Mesendoderm (in vitro differentiated cells): ENCODE measurements around the gene CNPY4.
"Not testable (repeated sequence)": the region's sequence is repeated elsewhere in the genome, so short reads cannot be mapped to it uniquely, and the experiment has no call there.

ENCODE experiments used
- DNase-seq: peaks from one replicate; pipeline ENCODE4 v3.0.0; 2013
- H2AK5ac ChIP-seq: 2 replicates; pipeline ENCODE4 v1.6.1; 2013; ENCODE audit warnings: low read length, inconsistent platforms
- H2BK120ac ChIP-seq: 2 replicates; pipeline ENCODE4 v1.6.1; 2013; ENCODE audit warnings: low read depth, mild to moderate bottlenecking, low read length, moderate library complexity, mixed read lengths
- H2BK15ac ChIP-seq: replicated peaks from 2 replicates; pipeline ENCODE4 v1.6.1; 2013; ENCODE audit warnings: low read depth, mild to moderate bottlenecking, moderate library complexity
- H2BK5ac ChIP-seq: 2 replicates; pipeline ENCODE4 v1.6.1; 2013; ENCODE audit warnings: low read length, inconsistent platforms
- H3K18ac ChIP-seq: 2 replicates; pipeline ENCODE4 v1.6.1; 2013; ENCODE audit warnings: mild to moderate bottlenecking, low read length, mixed read lengths
- H3K23ac ChIP-seq: one replicate; pipeline ENCODE4 v1.6.1; 2013; ENCODE audit warnings: low read length
- H3K27ac ChIP-seq: 2 replicates; pipeline ENCODE4 v1.5.1; 2013; ENCODE audit warnings: low read depth, mild to moderate bottlenecking, inconsistent platforms, low read length, moderate library complexity
- H3K27me3 ChIP-seq: 2 replicates; pipeline ENCODE4 v1.6.1; 2013; ENCODE audit warnings: low read length, control low read depth, mild to moderate bottlenecking, inconsistent platforms; ENCODE audit not compliant: insufficient read depth, poor library complexity
- H3K36me3 ChIP-seq: 2 replicates; pipeline ENCODE4 v1.6.1; 2013; ENCODE audit warnings: low read length, inconsistent platforms; ENCODE audit not compliant: control insufficient read depth, insufficient read depth
- H3K4ac ChIP-seq: one replicate; pipeline ENCODE4 v1.6.1; 2013; ENCODE audit warnings: low read depth, mild to moderate bottlenecking, low read length, moderate library complexity
- H3K4me1 ChIP-seq: 2 replicates; pipeline ENCODE4 v1.6.1; 2013; ENCODE audit warnings: low read depth, low read length, inconsistent platforms; ENCODE audit not compliant: control insufficient read depth
- H3K4me2 ChIP-seq: 2 replicates; pipeline ENCODE4 v1.6.1; 2013; ENCODE audit warnings: low read length
- H3K4me3 ChIP-seq: 2 replicates; pipeline ENCODE4 v1.5.1; 2013; ENCODE audit warnings: mild to moderate bottlenecking, low read length
- H3K56ac ChIP-seq: one replicate; pipeline ENCODE4 v1.6.1; 2013; ENCODE audit warnings: low read length
- H3K79me1 ChIP-seq: 2 replicates; pipeline ENCODE4 v1.6.1; 2013; ENCODE audit warnings: low read length, inconsistent platforms
- H3K79me2 ChIP-seq: 2 replicates; pipeline ENCODE4 v1.6.1; 2013; ENCODE audit warnings: mild to moderate bottlenecking, low read length; ENCODE audit not compliant: control insufficient read depth, insufficient read depth
- H3K9ac ChIP-seq: 2 replicates; pipeline ENCODE4 v1.6.1; 2013; ENCODE audit warnings: low read length, inconsistent platforms
- H4K5ac ChIP-seq: one replicate; pipeline ENCODE4 v1.6.1; 2013; ENCODE audit warnings: low read length
- H4K8ac ChIP-seq: one replicate; pipeline ENCODE4 v1.6.1; 2013; ENCODE audit warnings: low read depth, mild to moderate bottlenecking, control low read depth, low read length, moderate library complexity
- WGBS: extraction: QIAGEN DNeasy Blood & Tissue Kit; methylation state at CpG from one replicate; pipeline ENCODE4 v1.1.7; 2013; ENCODE audit warnings: low lambda C conversion rate, missing lambda C conversion rate; ENCODE audit not compliant: insufficient coverage; ENCODE audit errors: extremely low coverage; 5-methylcytosine and 5-hydroxymethylcytosine counted together

CNPY4 gene

GRCh38 chr7:100130220-100130607 is 10.8 kb downstream of the CNPY4 start:
- H3K36me3 ChIP-seq, H3K4me1 ChIP-seq, H3K27ac ChIP-seq, H3K4me2 ChIP-seq, H4K5ac ChIP-seq, H3K18ac ChIP-seq, H3K4me3 ChIP-seq, H4K8ac ChIP-seq, H3K23ac ChIP-seq, H3K79me2 ChIP-seq, H3K4ac ChIP-seq, H3K56ac ChIP-seq, H3K79me1 ChIP-seq, H2BK15ac ChIP-seq, H2BK120ac ChIP-seq, H2BK5ac ChIP-seq, H3K9ac ChIP-seq, H3K27me3 ChIP-seq, H2AK5ac ChIP-seq, DNase-seq: not testable (repeated sequence)
- no CpG with 5 or more reads among the region's 1 CpG for WGBS

GRCh38 chr7:100130608-100131453 is 11.4 kb downstream of the CNPY4 start:
- Histone ChIP-seq H4K8ac (no peak overlapping the region), H3K18ac (no peak overlapping the region), H3K4me1 (peaks cover 2% of the 10 kb centered on the region), H2BK120ac (no peak overlapping the region), H3K79me2 (no peaks in the 10 kb centered on the region), H4K5ac (no peak overlapping the region), H2BK5ac (no peak overlapping the region), H3K79me1 (no peaks in the 10 kb centered on the region), H3K27me3 (no peaks in the 10 kb centered on the region), H3K36me3 (no peaks in the 10 kb centered on the region), H2BK15ac (no peak overlapping the region), H3K23ac (no peak overlapping the region), H3K9ac (peak overlapping the region; percentile 67), H3K56ac (peak overlapping the region; percentile 52), H3K4me3 (no peak overlapping the region), H3K4ac (no peak overlapping the region), H3K27ac (no peak overlapping the region), H3K4me2 (peak overlapping the region; percentile 42), H2AK5ac (no peak overlapping the region)
- peak; percentile 88 for DNase-seq
- no CpG with 5 or more reads among the region's 24 CpGs for WGBS

DNA sequence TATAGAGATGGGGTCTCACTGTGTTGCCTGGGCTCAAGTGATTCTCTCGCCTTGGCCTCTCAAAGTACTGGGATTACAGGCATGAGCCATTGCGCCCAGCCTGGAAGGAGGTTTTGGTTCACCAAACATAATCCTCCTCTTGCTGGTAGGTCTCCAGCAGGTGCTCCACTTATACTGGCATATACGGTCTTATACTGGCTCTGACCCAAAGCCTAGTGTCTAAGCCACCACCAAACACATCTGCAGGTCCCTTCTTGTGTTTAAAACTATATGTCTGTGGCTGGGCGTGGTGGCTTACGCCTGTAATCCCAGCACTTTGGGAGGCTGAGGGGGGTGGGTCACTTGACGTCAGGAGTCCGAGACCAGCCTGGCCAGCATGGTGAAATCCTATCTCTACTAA is 12.7 kb downstream of the CNPY4 start:
- no peak overlapping the region for H2BK15ac ChIP-seq
- H3K4ac ChIP-seq = no peak overlapping the region
- H3K56ac ChIP-seq = no peak overlapping the region
- H3K79me2 ChIP-seq = no peaks in the 10 kb centered on the region
- H3K27me3 ChIP-seq = no peaks in the 10 kb centered on the region
- no peak overlapping the region for H3K4me3 ChIP-seq
- H3K23ac ChIP-seq = no peak overlapping the region
- no peak overlapping the region for H3K4me2 ChIP-seq
- no peak overlapping the region for H2AK5ac ChIP-seq
- no peak overlapping the region for H3K27ac ChIP-seq
- no peak overlapping the region for H2BK5ac ChIP-seq
- WGBS = no CpG with 5 or more reads among the region's 7 CpGs
- H4K5ac ChIP-seq = no peak overlapping the region
- no peaks in the 10 kb centered on the region for H3K79me1 ChIP-seq
- no peak overlapping the region for H2BK120ac ChIP-seq
- H3K4me1 ChIP-seq = peaks cover 2% of the 10 kb centered on the region
- no peaks in the 10 kb centered on the region for H3K36me3 ChIP-seq
- H4K8ac ChIP-seq = no peak overlapping the region
- no peak for DNase-seq
- H3K9ac ChIP-seq = no peak overlapping the region
- H3K18ac ChIP-seq = no peak overlapping the region

GRCh38 chr7:100132697-100133151 is 13.3 kb downstream of the CNPY4 start:
- no peak overlapping the region for H4K8ac ChIP-seq
- no CpG with 5 or more reads among the region's 3 CpGs for WGBS
- no peak overlapping the region for H3K56ac ChIP-seq
- H2AK5ac ChIP-seq = no peak overlapping the region
- H3K23ac ChIP-seq = no peak overlapping the region
- no peaks in the 10 kb centered on the region for H3K36me3 ChIP-seq
- H3K79me1 ChIP-seq = no peaks in the 10 kb centered on the region
- DNase-seq = peak; percentile 74
- H4K5ac ChIP-seq = no peak overlapping the region
- no peaks in the 10 kb centered on the region for H3K79me2 ChIP-seq
- no peak overlapping the region for H3K4ac ChIP-seq
- no peak overlapping the region for H3K4me3 ChIP-seq
- H3K18ac ChIP-seq = no peak overlapping the region
- peaks cover 2% of the 10 kb centered on the region for H3K4me1 ChIP-seq
- no peak overlapping the region for H3K27ac ChIP-seq
- H3K4me2 ChIP-seq = no peak overlapping the region
- H3K27me3 ChIP-seq = no peaks in the 10 kb centered on the region
- no peak overlapping the region for H3K9ac ChIP-seq
- no peak overlapping the region for H2BK5ac ChIP-seq
- no peak overlapping the region for H2BK120ac ChIP-seq
- H2BK15ac ChIP-seq = no peak overlapping the region

DNA sequence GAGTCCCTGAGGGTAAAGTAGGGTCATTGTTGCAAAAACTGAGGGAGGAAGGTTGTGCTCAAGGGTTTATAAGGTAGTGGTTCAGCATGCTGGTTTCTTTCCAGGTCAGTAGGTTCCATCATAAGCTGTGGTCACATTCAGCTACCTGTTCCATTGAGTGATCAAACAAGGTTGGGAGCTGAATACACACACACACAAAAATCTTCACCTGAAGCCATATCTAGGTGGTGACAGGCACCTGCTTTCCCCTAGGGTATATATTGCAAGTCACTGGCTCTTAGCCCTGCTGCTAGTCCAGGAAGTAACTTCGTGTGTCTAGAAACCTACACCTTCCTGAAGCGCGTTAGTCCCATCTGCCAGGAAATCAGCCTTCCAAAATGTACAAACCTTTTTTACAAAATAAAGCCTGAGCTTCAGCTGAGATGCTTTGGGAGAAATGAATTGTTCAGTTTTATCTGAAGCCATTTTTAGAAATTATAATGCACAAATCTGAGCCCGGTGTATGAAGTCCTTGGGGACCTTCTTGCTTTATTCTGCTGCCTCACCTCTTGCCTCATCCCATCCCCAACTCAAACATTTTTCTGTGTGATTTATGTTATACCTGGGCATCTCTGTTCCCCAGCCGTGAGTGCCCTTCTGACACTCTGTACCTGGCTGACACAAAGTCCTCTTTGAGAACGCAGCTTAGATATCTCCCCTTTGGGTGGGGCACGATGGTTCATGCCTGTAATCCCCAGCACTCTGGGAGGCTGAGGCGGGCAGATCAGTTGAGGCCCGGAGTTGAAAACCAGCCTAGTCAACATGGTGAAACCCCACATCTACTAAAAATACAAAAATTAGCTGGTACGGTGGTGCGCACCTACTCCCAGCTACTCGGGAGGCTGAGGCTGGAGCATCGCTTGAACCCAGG is 18.7 kb downstream of the CNPY4 start:
- no CpG with 5 or more reads among the region's 13 CpGs for WGBS

More for the DNA sequence above, 18.7 kb downstream of the CNPY4 start:
- no peak for DNase-seq
- no peaks in the 10 kb centered on the region for H3K4me1 ChIP-seq
- H3K4me2 ChIP-seq = no peak overlapping the region
- H2BK120ac ChIP-seq = no peak overlapping the region
- H4K5ac ChIP-seq = no peak overlapping the region
- no peak overlapping the region for H3K23ac ChIP-seq
- H4K8ac ChIP-seq = no peak overlapping the region
- H3K79me1 ChIP-seq = no peaks in the 10 kb centered on the region
- H2AK5ac ChIP-seq = no peak overlapping the region
- no peaks in the 10 kb centered on the region for H3K27me3 ChIP-seq
- no peak overlapping the region for H2BK15ac ChIP-seq
- H3K79me2 ChIP-seq = no peaks in the 10 kb centered on the region
- no peak overlapping the region for H3K56ac ChIP-seq
- no peak overlapping the region for H3K9ac ChIP-seq
- no peak overlapping the region for H2BK5ac ChIP-seq
- no peaks in the 10 kb centered on the region for H3K36me3 ChIP-seq
- no peak overlapping the region for H3K4ac ChIP-seq
- no peak overlapping the region for H3K18ac ChIP-seq
- no peak overlapping the region for H3K27ac ChIP-seq
- no peak overlapping the region for H3K4me3 ChIP-seq
